Esophagus muscularis mucosa (tissue), 4 donors: ENCODE measurements around the gene RNF34. TPM values are rescaled to one million over a fixed set of nuclear protein-coding genes. Genes with fewer than 3 reads are reported as not detected.
"Not testable (repeated sequence)": the region's sequence is repeated elsewhere in the genome, so short reads cannot be mapped to it uniquely, and the experiment has no call there.

ENCODE experiments used
- DNase-seq: peaks from one replicate; pipeline ENCODE4 v3.0.0-alpha.2; 2017; ENCODE audit errors: extremely low spot score
- H3K27ac ChIP-seq, 4 donors: fragments of 200-600 bp; sonication (generic); replicated peaks in 1 of 4; 1 replicate in 3 of 4; 2 replicates in 1 of 4; pipeline ENCODE4 v1.5.1; 2016 to 2019; ENCODE audit warnings: mild to moderate bottlenecking in 1 of 4
- H3K27me3 ChIP-seq, 4 donors: fragments of 200-600 bp; sonication (generic); one replicate each; pipeline versions ENCODE4 v1.5.1 to v1.6.0; 2016 to 2019
- H3K36me3 ChIP-seq, 4 donors: fragments of 200-600 bp; sonication (generic); one replicate each; pipeline ENCODE4 v1.5.1; 2016 to 2019
- H3K4me1 ChIP-seq, 4 donors: fragments of 200-600 bp; sonication (generic); one replicate each; pipeline ENCODE4 v1.5.1; 2016 to 2019
- H3K4me3 ChIP-seq, 4 donors: fragments of 200-600 bp; sonication (generic); 1 replicate in 2 of 4; 2 replicates in 2 of 4; pipeline ENCODE4 v1.5.1; 2016 to 2019; ENCODE audit warnings: mild to moderate bottlenecking in 4 of 4, moderate library complexity in 1 of 4
- H3K9me3 ChIP-seq, 4 donors: fragments of 200-600 bp; sonication (generic); 1 replicate in 3 of 4; 2 replicates in 1 of 4; pipeline ENCODE4 v1.5.1; 2016 to 2019
- CTCF ChIP-seq, 3 experiments: fragments of 200-600 bp in 2 of 3; fragments of 450-650 bp in 1 of 3; sonication (generic) in 2 of 3; IDR thresholded peaks; one replicate each; pipeline ENCODE4 v1.5.1; 2017 to 2019; ENCODE audit warnings: antibody characterized with exemption in 3 of 3, mild to moderate bottlenecking in 2 of 3, moderate library complexity in 1 of 3
- EP300 ChIP-seq: sonication (generic); formaldehyde crosslinking; IDR thresholded peaks from one replicate; pipeline ENCODE4 v1.6.1; 2017; ENCODE audit warnings: antibody characterized with exemption
- POLR2A ChIP-seq: fragments of 450-650 bp; IDR thresholded peaks from one replicate; pipeline ENCODE4 v1.6.1; 2017; ENCODE audit warnings: antibody characterized with exemption, moderate library complexity, mild to moderate bottlenecking, low read depth
- POLR2AphosphoS5 ChIP-seq, 2 donors: sonication (generic); formaldehyde crosslinking; IDR thresholded peaks; one replicate each; pipeline ENCODE4 v1.6.1; 2017; ENCODE audit warnings: antibody characterized with exemption in 2 of 2
- WGBS: methylation state at CpG from one replicate; pipeline ENCODE4 v1.1.5; 2018; 5-methylcytosine and 5-hydroxymethylcytosine counted together
- intact Hi-C: fragments of 100-400 bp; cut with DNase I; formaldehyde crosslinking; loops from one replicate; pipeline ENCODE4 v1.15.1; 2023
- total RNA-seq, 4 donors: library from RNA; depleted of rRNA; stranded (reverse); fragments of >200 nt; gene quantifications; one replicate each; pipeline versions ENCODE4 v1.1.0 to v1.2.1, GENCODE V29; 2016

RNF34 gene
- total RNA-seq, 4 donors from 2014 or later: 39.6 to 69.9 (median 46.6) TPM

DNA sequence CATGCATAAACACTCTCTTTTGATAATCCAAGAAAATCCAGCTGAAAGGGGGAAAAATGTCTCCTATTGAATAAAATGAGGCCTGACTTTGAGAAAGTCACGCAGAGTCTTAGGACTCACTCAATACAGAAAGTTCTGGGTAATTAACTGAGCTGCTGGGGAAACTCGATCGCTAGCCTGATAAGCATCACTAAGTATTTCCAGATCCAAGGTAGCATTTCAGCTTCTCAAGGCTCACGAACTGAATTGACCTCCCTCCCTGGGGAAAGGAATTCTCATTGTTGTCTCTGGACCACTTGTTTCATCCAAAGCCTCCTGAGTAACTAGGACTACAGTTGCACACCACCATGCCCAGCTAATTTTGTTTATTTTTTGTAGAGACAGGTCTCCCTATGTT is 33.9 kb upstream of the RNF34 start:
- WGBS: 62% methylated on average over 4 of the region's 4 CpGs
- H3K36me3 ChIP-seq: no peaks in the 10 kb centered on the region
- no peaks in the 10 kb centered on the region for H3K9me3 ChIP-seq
- no peaks in the 10 kb centered on the region for H3K4me1 ChIP-seq
- intact Hi-C loops: no loop called here
- H3K27me3 ChIP-seq: no peaks in the 10 kb centered on the region
- no peak for DNase-seq
- no peak for TF ChIP-seq POLR2A
- TF ChIP-seq EP300: no peak
- TF ChIP-seq CTCF (IDR thresholded peaks at IDR 0.05): no peak
- no peak for TF ChIP-seq POLR2AphosphoS5 (IDR thresholded peaks at IDR 0.05)
- no peak overlapping the region for H3K27ac ChIP-seq
- no peak overlapping the region for H3K4me3 ChIP-seq

GRCh38 chr12:121371404-121371803 is 28.5 kb upstream of the RNF34 start:
- no peaks in the 10 kb centered on the region for H3K9me3 ChIP-seq
- no peaks in the 10 kb centered on the region for H3K27me3 ChIP-seq
- no peak for TF ChIP-seq CTCF (IDR thresholded peaks at IDR 0.05)
- no peak for TF ChIP-seq EP300
- TF ChIP-seq POLR2A: no peak
- TF ChIP-seq POLR2AphosphoS5 (IDR thresholded peaks at IDR 0.05): no peak
- DNase-seq: no peak
- H3K4me3 ChIP-seq: no peak overlapping the region
- no peaks in the 10 kb centered on the region for H3K4me1 ChIP-seq
- no peaks in the 10 kb centered on the region for H3K36me3 ChIP-seq
- H3K27ac ChIP-seq: no peak overlapping the region
- 85% methylated on average over 6 of the region's 6 CpGs for WGBS
- intact Hi-C loops: no loop called here

DNA sequence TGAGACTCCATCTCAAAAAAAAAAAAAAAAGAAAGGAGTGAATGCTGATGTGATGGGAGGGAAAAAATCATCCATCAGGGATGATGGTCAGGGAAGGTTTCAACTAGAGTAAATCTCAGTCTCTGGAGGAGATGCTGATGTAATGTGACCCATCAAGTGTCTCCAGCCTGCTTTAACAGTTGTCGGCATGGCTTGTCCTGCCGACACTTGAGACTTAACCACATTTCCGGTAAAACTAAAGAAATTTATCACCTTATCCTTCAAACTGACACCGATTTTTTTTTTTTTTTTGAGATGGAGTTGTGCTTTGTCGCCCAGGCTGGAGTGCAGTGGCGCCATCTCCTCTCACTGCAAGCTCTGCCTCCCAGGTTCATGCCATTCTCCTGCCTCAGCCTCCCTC is 26.2 kb upstream of the RNF34 start:
- H3K4me1 ChIP-seq: no peaks in the 10 kb centered on the region
- intact Hi-C loops: no loop called here
- no peak overlapping the region for H3K4me3 ChIP-seq
- WGBS: 91% methylated on average over 6 of the region's 6 CpGs
- no peak overlapping the region for H3K27ac ChIP-seq
- no peaks in the 10 kb centered on the region for H3K36me3 ChIP-seq
- DNase-seq: no peak
- H3K27me3 ChIP-seq: no peaks in the 10 kb centered on the region
- H3K9me3 ChIP-seq: no peaks in the 10 kb centered on the region
- TF ChIP-seq POLR2AphosphoS5 (IDR thresholded peaks at IDR 0.05) (no peak), CTCF (IDR thresholded peaks at IDR 0.05) (no peak), EP300 (no peak), POLR2A (no peak)

DNA sequence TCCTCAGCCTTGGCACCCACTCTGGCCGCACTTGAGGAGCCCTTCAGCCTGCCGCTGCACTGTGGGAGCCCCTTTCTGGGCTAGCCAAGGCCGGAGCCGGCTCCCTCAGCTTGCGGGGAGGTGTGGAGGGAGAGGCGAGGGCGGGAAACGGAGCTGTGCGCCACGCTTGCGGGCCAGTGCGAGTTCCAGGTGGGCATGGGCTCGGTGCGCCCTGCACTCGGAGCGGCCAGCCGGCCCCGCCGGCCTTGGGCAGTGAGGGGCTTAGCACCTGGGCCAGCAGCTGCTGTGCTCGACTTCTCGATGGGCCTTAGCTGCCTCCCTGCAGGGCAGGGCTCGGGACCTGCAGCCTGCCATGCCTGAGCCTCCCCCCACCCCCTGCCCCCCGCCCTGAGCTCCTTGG is 25.6 kb upstream of the RNF34 start:
- no CpG with 5 or more reads among the region's 23 CpGs for WGBS
- H3K4me1 ChIP-seq: not testable (repeated sequence)

DNA sequence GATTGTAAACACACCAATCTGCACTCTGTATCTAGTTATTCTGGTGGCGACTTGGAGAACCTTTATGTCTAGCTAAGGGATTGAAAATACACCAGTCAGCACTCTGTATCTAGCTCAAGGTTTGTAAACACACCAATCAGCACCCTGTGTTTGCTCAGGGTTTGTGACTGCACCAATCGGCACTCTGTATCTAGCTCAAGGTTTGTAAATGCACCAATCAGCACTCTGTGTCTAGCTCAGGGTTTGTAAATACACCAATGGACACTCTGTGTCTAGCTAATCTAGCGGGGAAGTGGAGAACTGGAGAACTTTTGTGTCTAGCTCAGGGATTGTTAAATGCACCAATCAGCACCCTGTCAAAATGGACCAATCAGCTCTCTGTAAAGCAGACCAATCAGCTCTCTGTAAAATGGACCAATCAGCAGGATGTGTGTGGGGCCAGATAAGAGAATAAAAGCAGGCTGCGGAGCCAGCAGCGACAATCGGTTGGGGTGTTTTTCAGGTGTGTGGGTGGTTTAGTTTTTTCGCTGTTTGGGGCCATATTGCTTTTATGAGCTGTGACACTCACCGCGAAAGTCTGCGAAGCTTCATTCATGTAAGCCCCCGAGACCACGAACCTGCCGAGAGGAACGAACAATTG is 24.9 kb upstream of the RNF34 start:
- H3K4me3 ChIP-seq, DNase-seq, H3K27ac ChIP-seq, H3K36me3 ChIP-seq, intact Hi-C loops, H3K27me3 ChIP-seq, H3K4me1 ChIP-seq, H3K9me3 ChIP-seq: not testable (repeated sequence)
- 93% methylated on average over 13 of the region's 14 CpGs for WGBS

More for the DNA sequence above, 25.6 kb upstream of the RNF34 start:
- DNase-seq, intact Hi-C loops, H3K27ac ChIP-seq, H3K36me3 ChIP-seq, H3K27me3 ChIP-seq, H3K9me3 ChIP-seq, H3K4me3 ChIP-seq: not testable (repeated sequence)
